ENCODE data around the gene FAAH.

The FAAH gene

GRCh38 chr1:46420533-46420915 lies 26.4 kb downstream of the FAAH start:
- no peak overlapping the region for H3K4me3 ChIP-seq (ENCODE audit: low read depth, low read length)
- DNase-seq (ENCODE audit: low read depth), result no peak
- in situ Hi-C loops (cut with HindIII; ENCODE audit: low sequenced_read_pairs), result no loop called here
- no peak for TF ChIP-seq CTCF (IDR thresholded peaks at IDR 0.05; ENCODE audit: low read depth, low read length, missing control alignments)

GRCh38 chr1:46421739-46422138 lies 27.6 kb downstream of the FAAH start:
- no peak overlapping the region for H3K4me3 ChIP-seq (ENCODE audit: low read depth, low read length)
- in situ Hi-C loops (cut with HindIII; ENCODE audit: low sequenced_read_pairs), result no loop called here
- TF ChIP-seq CTCF (IDR thresholded peaks at IDR 0.05; ENCODE audit: low read depth, low read length, missing control alignments), result no peak
- DNase-seq (ENCODE audit: low read depth), result no peak

GRCh38 chr1:46422261-46422871 lies 28.2 kb downstream of the FAAH start:
- H3K4me3 ChIP-seq (ENCODE audit: low read depth, low read length), result no peak overlapping the region
- in situ Hi-C loops (cut with HindIII; ENCODE audit: low sequenced_read_pairs), result no loop called here
- no peak for DNase-seq (ENCODE audit: low read depth)
- TF ChIP-seq CTCF (IDR thresholded peaks at IDR 0.05; ENCODE audit: low read depth, low read length, missing control alignments), result no peak

- H3K4me3 ChIP-seq (ENCODE audit: low read depth, low read length), result no peak overlapping the region
- DNase-seq (ENCODE audit: low read depth), result no peak
- in situ Hi-C loops (cut with HindIII; ENCODE audit: low sequenced_read_pairs), result no loop called here
- no peak for TF ChIP-seq CTCF (IDR thresholded peaks at IDR 0.05; ENCODE audit: low read depth, low read length, missing control alignments)
Observed at GRCh38 chr1:46423574-46424240, 29.6 kb downstream of the FAAH start.

- H3K4me3 ChIP-seq (ENCODE audit: low read depth, low read length), result no peak overlapping the region
- no peak for TF ChIP-seq CTCF (IDR thresholded peaks at IDR 0.05; ENCODE audit: low read depth, low read length, missing control alignments)
- DNase-seq (ENCODE audit: low read depth), result no peak
- in situ Hi-C loops (cut with HindIII; ENCODE audit: low sequenced_read_pairs), result no loop called here
Observed at GRCh38 chr1:46424730-46425129, 30.6 kb downstream of the FAAH start.

- in situ Hi-C loops (cut with HindIII; ENCODE audit: low sequenced_read_pairs), result no loop called here
- no peak for TF ChIP-seq CTCF (IDR thresholded peaks at IDR 0.05; ENCODE audit: low read depth, low read length, missing control alignments)
- DNase-seq (ENCODE audit: low read depth), result no peak
- H3K4me3 ChIP-seq (ENCODE audit: low read depth, low read length), result no peak overlapping the region
Observed at GRCh38 chr1:46425726-46426125, 31.6 kb downstream of the FAAH start.
